Type B pancreatic cell (in vitro differentiated cells): ENCODE results near the gene PRPF4. TPM values are rescaled to one million over a fixed set of nuclear protein-coding genes. Genes with fewer than 3 reads are reported as not detected.
A peak's percentile ranks its signal among the peaks of the same experiment; 100 is the strongest.

Source experiments
- DNase-seq: peaks from one replicate; pipeline ENCODE4 v3.0.0; 2021; ENCODE audit warnings: mixed read lengths; ENCODE audit not compliant: unreplicated experiment; ENCODE audit errors: extremely low spot score
- H3K27ac Mint-ChIP-seq: 2 replicates; pipeline ENCODE4 v1.8.0; 2021; ENCODE audit warnings: mild to moderate bottlenecking, mixed read lengths
- H3K27me3 Mint-ChIP-seq: 2 replicates; pipeline ENCODE4 v1.8.0; 2021; ENCODE audit warnings: mixed read lengths
- H3K36me3 Mint-ChIP-seq: 2 replicates; pipeline ENCODE4 v1.8.0; 2021; ENCODE audit warnings: mixed read lengths
- H3K4me1 Mint-ChIP-seq: one replicate; pipeline ENCODE4 v1.8.0; 2021; ENCODE audit warnings: mixed read lengths; ENCODE audit not compliant: unreplicated experiment
- H3K4me3 Mint-ChIP-seq: 2 replicates; pipeline ENCODE4 v1.8.0; 2021; ENCODE audit warnings: mild to moderate bottlenecking, mixed read lengths
- H3K9me3 Mint-ChIP-seq: 2 replicates; pipeline ENCODE4 v1.8.0; 2021; ENCODE audit warnings: mixed read lengths
- total RNA-seq: library from RNA; stranded (reverse); gene quantifications from 2 replicates; pipeline ENCODE4 v1.2.1, GENCODE V29; 2021; ENCODE audit warnings: low replicate concordance
- TF ChIP-seq, protein P1 (sequence below): fragments of 200-600 bp; sonication (generic); conservative IDR thresholded peaks from 2 replicates; pipeline ENCODE4 v1.5.0; 2021; ENCODE audit warnings: antibody characterized with exemption, mild to moderate bottlenecking

Gene PRPF4
- total RNA-seq, 1 donor from 2014 or later = 38.0 TPM

DNA sequence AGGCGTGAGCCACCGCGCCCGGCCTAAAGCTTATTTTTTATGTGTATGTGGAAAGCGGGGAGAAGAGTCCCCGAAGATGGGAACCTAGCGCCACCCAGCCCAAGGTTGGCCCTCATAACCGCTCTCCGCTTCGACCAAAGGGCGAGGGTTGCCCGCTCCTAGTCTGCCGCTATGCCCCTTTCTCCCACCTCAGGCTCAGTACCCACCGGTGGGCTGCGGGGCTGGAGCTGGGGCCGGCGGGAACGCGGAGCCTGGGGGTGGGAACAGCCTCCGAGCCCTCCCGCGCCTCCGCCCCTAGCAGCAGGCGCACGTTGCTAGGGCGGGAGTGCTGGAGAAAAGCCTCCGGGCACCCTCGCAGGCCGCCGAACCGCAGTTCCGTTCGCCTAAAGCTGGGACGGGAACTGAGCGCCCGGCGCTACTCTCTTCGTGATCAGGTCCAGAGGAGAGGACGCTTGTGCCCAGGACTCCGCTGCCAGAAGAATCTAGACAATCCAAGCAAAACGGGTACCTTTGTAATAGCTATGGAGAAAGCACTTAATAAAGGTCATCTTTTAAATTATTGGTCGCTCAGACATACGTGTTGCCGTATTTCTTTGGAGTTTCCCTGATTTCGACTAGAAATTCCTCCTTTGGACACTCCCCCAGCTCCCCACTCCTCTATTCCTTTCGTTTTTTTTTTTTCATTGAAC lies 64.7 kb downstream of the PRPF4 start, which contains the start of gene WDR31:
Gene WDR31 (minus strand): TSS at position 265 of the 689 bp plus-strand sequence. CDS start 8,253 bp downstream, outside the sequence.
- Mint-ChIP-seq H3K27me3 (no peaks in the 10 kb centered on the region), H3K36me3 (no peaks in the 10 kb centered on the region), H3K4me3 (peak within 1 kb of the TSS; percentile 94), H3K27ac (peak within 1 kb of the TSS; percentile 90), H3K9me3 (no peaks in the 10 kb centered on the region), H3K4me1 (peaks cover 30% of the 10 kb centered on the region)
- TF ChIP-seq, protein P1, sequence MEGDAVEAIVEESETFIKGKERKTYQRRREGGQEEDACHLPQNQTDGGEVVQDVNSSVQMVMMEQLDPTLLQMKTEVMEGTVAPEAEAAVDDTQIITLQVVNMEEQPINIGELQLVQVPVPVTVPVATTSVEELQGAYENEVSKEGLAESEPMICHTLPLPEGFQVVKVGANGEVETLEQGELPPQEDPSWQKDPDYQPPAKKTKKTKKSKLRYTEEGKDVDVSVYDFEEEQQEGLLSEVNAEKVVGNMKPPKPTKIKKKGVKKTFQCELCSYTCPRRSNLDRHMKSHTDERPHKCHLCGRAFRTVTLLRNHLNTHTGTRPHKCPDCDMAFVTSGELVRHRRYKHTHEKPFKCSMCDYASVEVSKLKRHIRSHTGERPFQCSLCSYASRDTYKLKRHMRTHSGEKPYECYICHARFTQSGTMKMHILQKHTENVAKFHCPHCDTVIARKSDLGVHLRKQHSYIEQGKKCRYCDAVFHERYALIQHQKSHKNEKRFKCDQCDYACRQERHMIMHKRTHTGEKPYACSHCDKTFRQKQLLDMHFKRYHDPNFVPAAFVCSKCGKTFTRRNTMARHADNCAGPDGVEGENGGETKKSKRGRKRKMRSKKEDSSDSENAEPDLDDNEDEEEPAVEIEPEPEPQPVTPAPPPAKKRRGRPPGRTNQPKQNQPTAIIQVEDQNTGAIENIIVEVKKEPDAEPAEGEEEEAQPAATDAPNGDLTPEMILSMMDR = no peak
- DNase-seq = peak; percentile 89

DNA sequence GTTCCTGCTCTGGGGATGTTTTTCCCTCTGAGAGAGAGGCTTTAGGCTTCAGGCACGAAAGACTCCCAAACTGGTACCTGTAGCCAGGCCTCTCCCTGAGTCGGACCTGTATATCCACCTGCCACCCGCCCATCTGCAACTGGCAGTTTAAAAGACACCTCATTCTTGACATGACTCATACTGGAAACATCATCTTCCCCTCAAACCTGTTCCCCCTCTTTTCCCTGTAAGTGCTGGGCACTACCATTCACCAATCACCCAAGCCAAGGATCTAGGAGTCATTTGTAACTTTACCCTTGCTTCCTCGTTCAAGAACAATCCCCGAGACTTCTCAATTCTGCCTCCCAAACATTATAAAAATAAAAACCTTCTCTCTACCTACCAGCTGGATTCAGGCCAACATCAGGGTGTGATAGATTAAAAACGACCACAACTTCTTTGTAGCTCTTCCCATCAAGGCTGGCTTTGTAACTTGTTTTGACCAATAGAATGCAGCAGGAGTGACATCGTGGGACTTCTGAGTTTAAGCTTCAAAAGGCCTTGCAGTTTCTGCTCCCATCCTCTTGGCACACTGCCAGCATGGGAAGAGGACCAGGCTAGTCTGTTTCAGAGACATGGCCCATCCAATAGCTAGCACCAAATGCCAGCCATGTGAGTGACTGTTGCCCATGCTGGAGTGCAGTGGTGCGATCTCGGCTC lies 66.4 kb downstream of the PRPF4 start:
- peaks cover 4% of the 10 kb centered on the region for H3K27me3 Mint-ChIP-seq
- peak overlapping the region; percentile 94 for H3K4me3 Mint-ChIP-seq
- no peaks in the 10 kb centered on the region for H3K36me3 Mint-ChIP-seq
- peaks cover 30% of the 10 kb centered on the region for H3K4me1 Mint-ChIP-seq
- TF ChIP-seq, protein P1 = no peak
- H3K9me3 Mint-ChIP-seq = no peaks in the 10 kb centered on the region
- peak overlapping the region; percentile 92 for H3K27ac Mint-ChIP-seq
- no peak for DNase-seq

Other genes starting within 250 kb of the PRPF4 start
- 3.6 and 7.4 TPM in 2 replicates for gene ZFP37, start 218.9 kb upstream of the PRPF4 start, total RNA-seq
- 7.6 and 10.7 TPM in 2 replicates for gene SLC31A2, start 124.7 kb upstream of the PRPF4 start, total RNA-seq
- gene FKBP15, start 54.4 kb upstream of the PRPF4 start, total RNA-seq = 23.8 and 24.6 TPM in 2 replicates
- gene SLC31A1, start 54.1 kb upstream of the PRPF4 start, total RNA-seq = 31.7 and 45.8 TPM in 2 replicates
- gene CDC26, start 86 bp upstream of the PRPF4 start, total RNA-seq = 33.9 and 34.8 TPM in 2 replicates
- 0.77 and 1.0 TPM in 2 replicates for gene RNF183, start 27.7 kb downstream of the PRPF4 start, total RNA-seq
- 5.0 and 6.7 TPM in 2 replicates for gene WDR31, start 64.6 kb downstream of the PRPF4 start, total RNA-seq
- gene BSPRY, start 73.9 kb downstream of the PRPF4 start, total RNA-seq = 9.0 and 22.6 TPM in 2 replicates
- 33.9 and 53.1 TPM in 2 replicates for gene HDHD3, start 101.3 kb downstream of the PRPF4 start, total RNA-seq
- 41.4 and 57.0 TPM in 2 replicates for gene ALAD, start 125.6 kb downstream of the PRPF4 start, total RNA-seq
- gene POLE3, start 135.0 kb downstream of the PRPF4 start, total RNA-seq = 43.2 and 54.9 TPM in 2 replicates
- gene C9orf43, start 135.1 kb downstream of the PRPF4 start, total RNA-seq = 0.80 and 0.88 TPM in 2 replicates
- gene RGS3, start 188.1 kb downstream of the PRPF4 start, total RNA-seq = 9.6 and 29.9 TPM in 2 replicates